ENCODE results near the gene KCNAB2. TPM values are rescaled to one million over a fixed set of nuclear protein-coding genes. Genes with fewer than 3 reads are reported as not detected.

Gene KCNAB2
- total RNA-seq, 1 experiment from 2014 or later, result 3.6 TPM

GRCh38 chr1:6108476-6108875, 62.8 kb downstream of the KCNAB2 start:
- DNase-seq (ENCODE audit: low spot score), result no peak

GRCh38 chr1:6108937-6109614, 63.4 kb downstream of the KCNAB2 start:
- peak; percentile 16 for DNase-seq (ENCODE audit: low spot score)

GRCh38 chr1:6109688-6110087, 64.0 kb downstream of the KCNAB2 start:
- no peak for DNase-seq (ENCODE audit: low spot score)

- DNase-seq (ENCODE audit: low spot score), result no peak
These were observed 64.6 kb downstream of the KCNAB2 start for GRCh38 chr1:6110326-6110725.

- peak; percentile 85 for DNase-seq (ENCODE audit: low spot score)
These were observed 65.9 kb downstream of the KCNAB2 start for GRCh38 chr1:6111571-6111970.

- DNase-seq (ENCODE audit: low spot score), result no peak
These were observed 66.5 kb downstream of the KCNAB2 start for GRCh38 chr1:6111991-6112689.

GRCh38 chr1:6112690-6113005, 67.0 kb downstream of the KCNAB2 start:
- DNase-seq (ENCODE audit: low spot score), result no peak

GRCh38 chr1:6113116-6113515, 67.4 kb downstream of the KCNAB2 start:
- DNase-seq (ENCODE audit: low spot score), result no peak

- no peak for DNase-seq (ENCODE audit: low spot score)
These were observed 68.1 kb downstream of the KCNAB2 start for GRCh38 chr1:6113745-6114144.

- peak; percentile 25 for DNase-seq (ENCODE audit: low spot score)
These were observed 70.4 kb downstream of the KCNAB2 start for GRCh38 chr1:6116137-6116536.

GRCh38 chr1:6117064-6117463, 71.4 kb downstream of the KCNAB2 start:
- no peak for DNase-seq (ENCODE audit: low spot score)

GRCh38 chr1:6117624-6118023, 71.9 kb downstream of the KCNAB2 start:
- no peak for DNase-seq (ENCODE audit: low spot score)

- DNase-seq (ENCODE audit: low spot score), result no peak
These were observed 72.7 kb downstream of the KCNAB2 start for GRCh38 chr1:6118415-6118814.

GRCh38 chr1:6121021-6121421, 75.3 kb downstream of the KCNAB2 start:
- DNase-seq (ENCODE audit: low spot score), result no peak

- no peak for DNase-seq (ENCODE audit: low spot score)
These were observed 76.1 kb downstream of the KCNAB2 start for GRCh38 chr1:6121651-6122370.

- no peak for DNase-seq (ENCODE audit: low spot score)
These were observed 77.4 kb downstream of the KCNAB2 start for GRCh38 chr1:6123083-6123482.

GRCh38 chr1:6123816-6124215, 78.1 kb downstream of the KCNAB2 start:
- DNase-seq (ENCODE audit: low spot score), result no peak

GRCh38 chr1:6124341-6124740, 78.7 kb downstream of the KCNAB2 start:
- no peak for DNase-seq (ENCODE audit: low spot score)

GRCh38 chr1:6124746-6125365, 79.2 kb downstream of the KCNAB2 start:
- DNase-seq (ENCODE audit: low spot score), result no peak

- DNase-seq (ENCODE audit: low spot score), result no peak
These were observed 79.7 kb downstream of the KCNAB2 start for GRCh38 chr1:6125366-6125765.

- DNase-seq (ENCODE audit: low spot score), result no peak
These were observed 80.3 kb downstream of the KCNAB2 start for GRCh38 chr1:6126028-6126427.

- DNase-seq (ENCODE audit: low spot score), result no peak
These were observed 80.9 kb downstream of the KCNAB2 start for GRCh38 chr1:6126521-6127067.

Data from H4 (cell line).